AG09309 (cell line): ENCODE results near the gene METTL21C.

Source experiments
- DNase-seq: peaks from one replicate; pipeline ENCODE4 v3.0.0-alpha.2; 2010; ENCODE audit warnings: low read depth
- H3K4me3 ChIP-seq: 2 replicates; pipeline ENCODE4 v1.5.1; 2011; ENCODE audit warnings: mild to moderate bottlenecking, low read depth, low read length, moderate library complexity; ENCODE audit not compliant: control insufficient read depth
- CTCF ChIP-seq: IDR thresholded peaks from 2 replicates; pipeline ENCODE4 v1.5.1; 2011; ENCODE audit warnings: mild to moderate bottlenecking, low read depth, low read length, inconsistent platforms; ENCODE audit not compliant: insufficient read depth, control insufficient read depth; ENCODE audit errors: missing control alignments

Gene METTL21C

GRCh38 chr13:102718746-102719145 is 23.9 kb upstream of the METTL21C start:
- no peak for TF ChIP-seq CTCF
- H3K4me3 ChIP-seq = no peak overlapping the region
- no peak for DNase-seq

- DNase-seq = no peak
- H3K4me3 ChIP-seq = no peak overlapping the region
- TF ChIP-seq CTCF = no peak
Measured at GRCh38 chr13:102715447-102715846, 20.6 kb upstream of the METTL21C start.

- no peak for TF ChIP-seq CTCF
- peak; percentile 50 for DNase-seq
- no peak overlapping the region for H3K4me3 ChIP-seq
Measured at GRCh38 chr13:102710261-102710679, 15.4 kb upstream of the METTL21C start.

DNA sequence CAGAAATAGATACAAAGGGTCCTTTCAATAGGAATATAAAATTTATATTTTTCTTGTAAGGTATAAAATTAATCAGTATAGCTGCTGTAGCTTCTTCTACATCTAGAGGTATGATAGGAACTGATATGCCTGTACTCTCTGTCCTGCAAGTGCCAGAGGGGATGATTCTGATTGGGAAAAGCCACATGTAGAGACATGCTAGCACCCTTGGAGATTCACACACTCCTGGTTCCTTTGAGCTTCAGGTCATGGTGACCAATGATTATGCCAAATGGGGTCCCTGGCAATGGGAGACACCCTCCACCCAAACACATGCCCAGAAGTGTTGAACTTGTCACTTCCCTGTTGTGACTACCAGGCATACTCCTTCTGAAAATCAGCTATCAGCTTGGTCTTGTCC is 14.7 kb upstream of the METTL21C start:
- no peak overlapping the region for H3K4me3 ChIP-seq
- no peak for DNase-seq
- TF ChIP-seq CTCF = no peak

- H3K4me3 ChIP-seq = no peak overlapping the region
- no peak for DNase-seq
- no peak for TF ChIP-seq CTCF
Measured at GRCh38 chr13:102708991-102709390, 14.1 kb upstream of the METTL21C start.

GRCh38 chr13:102708211-102708610 is 13.4 kb upstream of the METTL21C start:
- no peak overlapping the region for H3K4me3 ChIP-seq
- no peak for DNase-seq
- TF ChIP-seq CTCF = no peak

GRCh38 chr13:102707467-102707866 is 12.6 kb upstream of the METTL21C start:
- no peak for TF ChIP-seq CTCF
- H3K4me3 ChIP-seq = no peak overlapping the region
- peak; percentile 96 for DNase-seq
